RPMI7951 (cell line): ENCODE data around the gene SGCA. TPM values are rescaled to one million over a fixed set of nuclear protein-coding genes. Genes with fewer than 3 reads are reported as not detected.

Source experiments
- DNase-seq: peaks from one replicate; pipeline ENCODE4 v3.0.0-alpha.2; 2012; ENCODE audit warnings: low read depth
- total RNA-seq: library from RNA; depleted of rRNA; stranded (reverse); fragments of >200 nt; shearing (Covaris generic); gene quantifications from 2 replicates; pipeline ENCODE4 v1.2.3, GENCODE V29; 2014

Gene SGCA
- total RNA-seq, 1 experiment from 2014 or later: not detected

DNA sequence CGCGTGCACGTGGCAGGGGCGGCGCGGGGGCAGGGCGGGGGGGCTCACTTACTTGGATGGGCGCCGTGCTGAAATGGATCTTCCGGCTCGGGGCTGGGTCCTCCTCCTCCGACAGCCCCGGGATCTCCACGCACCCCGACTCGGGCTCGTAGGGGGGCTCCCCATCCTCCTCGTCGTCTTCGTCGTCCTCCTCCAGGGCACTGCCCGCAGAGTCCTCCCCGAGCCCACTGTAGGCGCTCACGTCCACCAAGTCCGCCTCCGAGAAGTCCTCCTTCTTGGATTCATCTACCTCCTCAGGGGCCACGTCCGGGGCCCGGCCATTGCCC lies 16.8 kb upstream of the SGCA start:
- no peak for DNase-seq

DNA sequence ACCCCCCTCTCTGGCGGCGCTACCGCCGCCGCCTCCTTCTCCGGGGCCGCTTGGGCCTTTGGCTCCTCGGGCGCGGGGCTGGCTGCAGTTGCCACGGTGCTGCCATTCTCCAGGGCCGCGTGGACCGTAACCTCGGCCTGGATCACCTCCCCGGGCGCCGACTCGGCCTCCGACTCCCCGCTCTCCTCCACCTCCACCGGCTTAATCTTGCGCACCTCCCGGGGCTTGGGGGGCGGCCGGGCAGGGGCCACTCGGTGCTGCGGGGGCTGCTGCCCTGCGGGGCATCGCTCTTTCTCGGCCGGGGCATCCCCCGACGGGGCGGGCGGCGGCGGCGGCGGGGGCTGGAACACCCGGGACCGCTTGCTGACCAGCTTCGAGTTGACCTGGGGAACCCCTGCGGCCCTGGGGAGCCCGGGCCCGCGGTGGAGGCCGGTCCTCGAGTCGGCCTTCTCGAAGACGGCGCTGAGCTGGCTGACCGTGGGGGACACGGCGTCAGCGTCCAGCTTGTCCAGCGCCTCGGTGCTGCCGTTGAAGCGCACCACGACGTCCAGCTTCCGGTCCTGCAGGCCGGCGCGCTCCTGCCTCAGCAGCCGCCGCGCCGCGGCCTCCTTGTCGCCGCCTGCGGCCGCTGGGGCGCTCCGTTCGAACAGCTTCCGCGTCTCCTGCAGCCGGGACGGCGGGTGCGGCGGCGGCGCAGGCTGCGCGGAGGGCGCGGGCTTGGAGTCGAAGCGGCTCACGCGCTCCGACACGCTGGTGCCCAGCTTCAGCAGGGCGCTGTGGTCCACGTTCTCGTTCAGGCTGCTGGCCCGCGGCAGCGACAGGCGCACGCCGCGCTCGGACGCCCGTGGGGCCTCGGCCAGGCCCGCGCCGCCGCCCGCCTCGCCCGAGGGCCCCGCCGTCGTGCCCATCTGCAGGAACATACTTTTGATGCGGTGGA lies 16.1 kb upstream of the SGCA start:
- DNase-seq: peak; percentile 68

DNA sequence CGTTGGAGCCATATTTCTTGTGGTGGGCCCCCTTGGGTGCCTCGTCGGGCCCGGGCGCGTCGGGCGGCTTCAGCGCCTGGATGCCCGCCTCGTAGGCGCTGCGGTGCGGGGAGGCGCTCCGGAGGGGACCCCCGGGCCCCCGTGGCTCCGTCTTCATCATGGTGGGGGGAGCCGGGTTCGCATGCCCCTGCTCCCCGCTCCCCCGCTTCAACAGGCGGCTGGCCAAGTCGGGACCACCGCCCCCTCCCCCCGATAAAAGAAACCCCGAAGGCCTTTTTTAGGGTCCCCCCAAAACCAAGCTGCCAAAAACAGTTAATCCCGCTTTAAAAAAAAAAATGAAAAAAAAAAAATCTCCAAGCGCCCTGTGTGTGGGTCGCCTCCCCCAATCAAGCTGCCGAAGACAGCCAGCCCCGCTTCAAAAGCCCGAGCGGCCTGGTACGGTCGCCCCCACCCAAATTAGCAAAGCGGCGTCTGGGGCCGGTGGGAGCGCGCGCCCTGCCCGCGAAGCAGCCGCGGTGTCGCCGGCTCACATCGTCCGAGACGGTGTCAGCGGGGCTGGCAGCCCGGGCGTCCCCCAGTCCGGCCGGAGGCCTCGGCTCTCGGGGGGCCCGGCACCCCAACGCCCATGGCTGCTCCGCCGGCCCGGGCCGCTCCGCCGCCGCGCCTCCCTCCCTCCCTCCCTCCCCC lies 15.3 kb upstream of the SGCA start, which contains the start of gene PPP1R9B:
PPP1R9B (minus strand) TSS at position 324 of the 687 bp plus-strand sequence; CDS start at position 160, 164 bp downstream.
- DNase-seq: no peak

DNA sequence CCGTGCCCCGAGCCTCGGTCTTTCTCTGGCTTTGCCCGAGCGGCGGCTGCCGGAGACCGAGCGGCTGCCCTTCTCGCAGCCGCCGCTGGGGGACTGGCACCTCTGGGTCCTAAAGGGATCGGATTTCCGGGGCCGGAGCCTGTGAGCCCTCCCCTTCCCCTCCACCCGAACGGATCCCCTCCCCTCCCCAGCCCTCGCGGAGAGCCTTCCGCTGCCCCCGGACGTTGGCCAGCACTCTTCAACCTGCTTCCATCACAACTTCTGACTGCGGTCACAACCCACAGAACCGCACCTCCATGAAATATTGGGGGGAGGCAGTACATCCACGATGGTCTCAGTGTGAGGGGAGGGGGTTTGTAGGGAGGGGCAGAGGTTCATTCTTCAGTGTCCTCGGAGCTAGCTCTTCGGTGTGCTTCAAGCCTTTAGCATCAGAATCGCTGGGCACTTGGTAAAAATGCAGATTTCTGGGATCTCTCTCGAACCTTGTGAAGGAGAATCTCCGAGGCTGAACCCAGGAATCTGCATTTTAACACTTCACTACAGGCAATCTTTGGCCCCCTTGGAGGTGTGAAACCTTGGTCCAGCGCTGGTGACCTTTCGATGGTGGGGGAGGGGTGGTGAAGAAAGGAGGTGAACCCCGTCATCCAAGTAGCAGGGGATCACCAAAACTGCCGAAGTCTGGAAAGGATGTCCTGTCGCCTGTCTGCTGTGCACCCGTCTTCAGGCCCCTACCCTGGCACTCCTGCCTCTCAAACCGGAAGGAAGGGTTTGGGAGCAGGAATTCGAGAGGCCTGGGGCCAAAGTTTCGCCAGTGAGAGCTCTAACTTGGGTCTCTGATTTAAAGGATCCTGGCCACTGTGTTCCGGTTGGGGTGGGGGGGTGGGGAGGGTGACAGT lies 14.5 kb upstream of the SGCA start:
- peak; percentile 88 for DNase-seq

DNA sequence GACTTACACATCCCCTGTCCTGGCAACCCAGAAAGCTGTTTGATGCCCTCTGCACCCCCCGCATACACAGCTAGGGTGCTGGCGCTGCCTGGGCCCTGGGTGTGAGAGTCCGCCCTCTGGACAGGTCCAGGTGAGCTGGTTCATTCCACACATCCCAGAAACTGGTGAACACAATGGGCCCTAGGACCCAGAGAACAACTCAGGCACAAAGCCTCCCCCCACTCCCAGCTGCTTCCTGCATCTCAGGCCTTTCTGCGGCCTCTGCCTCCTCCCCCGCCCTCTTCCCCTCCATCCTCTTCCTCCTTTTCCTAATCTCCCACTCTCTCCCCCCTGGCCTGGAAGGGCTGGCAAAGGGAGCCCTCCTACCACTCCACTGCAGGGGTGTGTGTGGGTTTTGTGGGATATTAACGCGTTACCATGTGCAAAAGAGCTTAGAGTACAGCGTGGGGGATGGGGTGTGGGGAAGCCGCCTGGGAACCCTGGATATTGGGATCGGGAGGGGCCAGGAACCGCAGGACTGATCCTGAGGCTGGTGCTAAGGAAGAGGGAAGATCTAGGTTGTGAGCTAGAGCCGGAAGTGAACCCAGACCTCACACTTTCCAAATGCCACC lies 13.8 kb upstream of the SGCA start:
- DNase-seq: peak; percentile 89

DNA sequence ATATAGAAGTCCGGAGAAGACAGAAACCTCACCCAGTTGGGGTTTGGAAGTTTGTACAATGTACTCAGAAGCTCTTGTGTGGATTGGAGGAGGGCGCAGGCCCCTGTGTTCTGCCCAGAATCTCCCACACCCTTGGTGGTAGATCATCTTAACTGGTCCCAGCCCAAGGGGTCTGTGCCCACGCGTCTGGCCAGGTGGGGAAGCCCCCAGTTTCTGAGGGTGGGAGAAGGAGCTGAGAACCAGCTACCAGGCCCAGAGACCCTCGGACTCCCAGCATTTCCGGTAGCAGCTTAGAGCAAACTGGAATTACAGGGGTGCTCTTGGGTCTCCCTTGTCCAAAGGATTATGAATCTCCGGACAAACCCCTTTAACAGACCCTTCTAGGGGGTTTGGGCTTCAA lies 13.1 kb upstream of the SGCA start:
- no peak for DNase-seq

DNA sequence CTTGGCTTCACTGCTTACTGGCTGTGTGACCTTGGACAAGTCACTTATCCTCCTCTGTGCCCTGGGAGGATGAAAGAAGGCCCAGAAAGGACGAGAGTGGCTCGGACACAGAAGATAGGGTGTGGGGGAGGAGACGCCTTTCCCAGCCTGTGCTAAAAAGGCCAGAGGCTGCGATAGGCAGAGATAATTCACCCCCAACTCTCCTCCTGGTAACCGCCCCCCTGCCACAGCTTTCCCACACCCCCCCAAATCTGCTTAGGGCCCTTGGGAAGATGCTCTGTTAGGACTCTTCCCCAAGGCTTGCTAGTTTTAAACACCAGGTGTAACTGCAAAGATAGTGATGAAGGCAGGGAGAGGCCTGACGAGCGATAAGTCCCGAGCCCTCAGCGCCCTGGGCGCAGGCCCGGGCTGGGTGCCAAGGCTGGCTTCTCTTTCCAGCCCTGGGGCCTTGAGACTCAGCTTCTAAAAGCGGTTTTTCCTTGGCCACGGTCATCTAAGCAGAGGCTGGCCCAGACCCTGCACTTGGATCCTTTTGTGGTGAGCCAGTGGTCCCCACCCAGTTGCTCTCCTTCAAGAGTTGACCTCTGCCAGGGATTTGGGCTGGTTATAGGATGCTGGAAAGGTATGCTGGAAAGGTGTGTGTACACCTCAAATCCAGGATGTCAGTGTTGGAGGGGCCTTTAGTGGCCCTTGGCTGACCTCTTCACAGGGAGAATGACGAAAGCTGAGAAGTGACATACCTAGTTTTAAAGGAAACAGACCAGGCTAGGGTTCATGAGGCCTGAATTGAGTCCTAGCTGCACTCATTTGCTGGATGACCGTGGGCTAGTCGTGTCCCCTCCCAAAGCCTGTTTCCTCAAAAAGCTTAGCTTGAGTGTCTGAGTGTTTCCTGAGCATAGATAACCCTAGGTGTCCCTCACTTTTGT lies 11.9 kb upstream of the SGCA start:
- peak; percentile 90 for DNase-seq

DNA sequence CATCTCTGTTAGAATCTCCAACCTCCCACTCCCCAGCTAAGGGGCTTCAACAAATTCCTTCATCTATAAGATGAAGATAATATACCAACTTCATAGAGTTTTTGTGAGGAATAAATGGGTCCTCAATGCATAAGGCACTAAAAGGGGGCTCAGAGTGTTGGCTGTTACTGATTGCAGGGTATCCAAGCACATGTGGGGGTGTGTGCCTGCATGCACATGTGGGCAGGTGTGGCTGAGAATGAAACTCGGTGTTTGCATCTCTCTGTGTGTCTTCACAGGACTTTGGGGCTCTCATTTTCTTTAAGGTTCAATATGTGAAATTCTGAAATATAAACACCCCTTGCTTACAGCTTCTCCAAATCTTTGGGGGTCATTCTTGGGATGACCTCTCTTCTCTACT lies 11.2 kb upstream of the SGCA start:
- no peak for DNase-seq

DNA sequence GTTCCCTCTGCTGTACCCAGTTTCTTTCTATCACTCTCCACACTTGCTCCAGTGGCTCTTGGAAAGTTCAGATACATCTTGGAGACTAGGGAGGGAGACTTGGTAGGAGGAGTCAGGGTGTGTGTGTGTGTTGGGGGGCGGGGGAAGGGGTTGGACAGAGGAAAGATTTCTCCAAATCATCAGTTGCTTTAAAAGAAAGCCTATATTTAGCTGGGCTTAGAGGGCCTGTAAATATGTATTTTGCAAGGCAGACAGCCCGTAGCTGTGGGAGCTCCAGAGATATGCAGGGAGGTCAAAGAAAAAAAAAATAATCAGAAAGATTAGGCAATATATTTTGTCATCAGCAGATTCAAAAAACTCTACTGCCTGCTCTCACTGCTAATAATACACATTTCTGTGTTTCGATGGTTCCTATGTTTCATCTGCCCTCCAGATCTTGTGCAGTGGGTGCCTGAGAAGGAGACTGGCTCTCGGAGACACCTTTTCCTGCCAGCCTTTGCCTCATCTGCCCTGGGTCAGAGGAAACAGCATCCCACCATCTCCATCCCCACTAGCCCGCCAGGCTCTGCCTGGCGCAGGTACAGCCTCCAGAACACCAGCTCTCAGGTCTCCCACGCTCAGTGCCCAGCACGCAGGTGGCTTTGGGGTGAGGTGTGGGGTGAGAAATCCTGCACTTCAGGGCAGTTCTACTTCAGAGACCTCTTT lies 10.5 kb upstream of the SGCA start:
- DNase-seq: no peak

DNA sequence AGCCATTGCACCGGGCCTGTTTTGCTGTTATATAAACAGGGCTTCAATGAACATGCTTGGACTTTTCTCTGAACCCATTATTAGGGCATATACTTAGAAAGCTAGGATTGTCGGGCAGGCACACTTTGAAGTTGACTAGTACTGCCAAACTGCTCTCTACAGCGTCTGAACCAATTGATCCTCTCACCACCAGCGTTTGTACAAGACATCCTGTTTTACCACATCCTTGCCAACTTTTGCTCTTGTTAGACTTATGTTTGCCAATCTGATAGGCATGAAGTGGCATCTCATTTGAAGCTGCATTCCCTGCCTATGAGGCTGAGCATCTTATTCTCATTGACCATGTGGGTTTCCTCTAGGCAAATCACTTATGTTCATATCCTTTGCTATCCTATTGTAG lies 7.9 kb upstream of the SGCA start:
- DNase-seq: no peak

DNA sequence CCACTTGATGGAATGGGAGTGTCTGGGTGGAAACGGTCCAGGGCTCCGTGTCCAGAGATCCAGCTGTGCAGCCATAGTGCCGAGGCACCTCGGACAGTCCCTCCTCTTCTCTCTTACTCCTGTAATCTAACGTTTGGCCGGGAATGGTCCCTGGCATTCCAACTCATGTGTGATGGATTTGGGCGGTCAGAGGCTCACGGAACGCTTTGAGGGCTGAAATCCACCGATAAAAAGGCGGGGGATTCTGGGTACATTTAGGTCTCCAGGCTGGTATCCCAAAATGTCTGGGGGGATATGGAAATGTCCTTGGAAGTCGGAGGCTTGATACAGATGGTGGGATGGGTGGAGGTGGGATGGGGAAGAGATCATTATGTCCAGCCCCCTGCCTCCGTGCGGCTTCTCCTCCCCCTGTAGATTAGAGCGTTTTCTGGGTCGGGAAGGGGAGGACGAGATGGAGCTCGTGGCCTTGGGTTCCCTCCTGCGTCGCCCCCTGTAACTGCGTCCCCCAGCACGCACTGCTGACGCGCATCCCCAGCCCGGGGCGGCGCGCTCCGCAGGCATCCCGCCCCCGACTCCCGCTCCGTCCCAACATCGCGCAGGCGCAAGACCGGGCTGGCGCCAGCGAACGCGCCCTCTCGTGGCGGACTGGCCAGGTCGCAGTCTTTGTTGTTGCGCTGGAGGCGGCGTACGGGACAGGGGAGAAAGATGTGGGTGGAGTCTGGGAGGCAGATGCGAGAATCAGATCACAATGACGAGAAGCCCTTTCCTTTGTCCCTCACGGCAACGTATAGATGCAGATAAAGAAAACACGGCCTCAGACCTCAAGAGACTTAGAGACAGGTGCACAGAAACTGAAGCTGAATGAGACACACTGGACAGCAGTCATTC lies 4.5 kb upstream of the SGCA start:
- DNase-seq: peak; percentile 82

DNA sequence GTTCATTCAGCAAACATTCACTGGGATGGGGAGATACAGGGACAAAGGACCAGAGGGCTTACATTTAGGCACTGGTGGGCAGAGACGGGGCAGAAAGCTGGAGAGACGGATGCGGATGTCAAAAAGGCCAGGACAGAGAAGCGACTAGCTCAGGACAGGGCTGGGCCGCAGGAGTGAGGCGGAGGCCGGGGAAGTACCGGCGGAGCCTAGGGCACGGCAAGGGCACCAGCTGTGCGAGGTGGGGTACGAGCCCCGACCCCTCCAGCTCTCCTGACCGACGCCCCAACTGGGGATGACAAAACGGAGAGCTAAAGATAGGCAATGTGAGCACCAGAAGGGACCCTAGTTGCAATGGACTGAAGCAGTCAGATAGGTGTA lies 3.9 kb upstream of the SGCA start:
- no peak for DNase-seq

DNA sequence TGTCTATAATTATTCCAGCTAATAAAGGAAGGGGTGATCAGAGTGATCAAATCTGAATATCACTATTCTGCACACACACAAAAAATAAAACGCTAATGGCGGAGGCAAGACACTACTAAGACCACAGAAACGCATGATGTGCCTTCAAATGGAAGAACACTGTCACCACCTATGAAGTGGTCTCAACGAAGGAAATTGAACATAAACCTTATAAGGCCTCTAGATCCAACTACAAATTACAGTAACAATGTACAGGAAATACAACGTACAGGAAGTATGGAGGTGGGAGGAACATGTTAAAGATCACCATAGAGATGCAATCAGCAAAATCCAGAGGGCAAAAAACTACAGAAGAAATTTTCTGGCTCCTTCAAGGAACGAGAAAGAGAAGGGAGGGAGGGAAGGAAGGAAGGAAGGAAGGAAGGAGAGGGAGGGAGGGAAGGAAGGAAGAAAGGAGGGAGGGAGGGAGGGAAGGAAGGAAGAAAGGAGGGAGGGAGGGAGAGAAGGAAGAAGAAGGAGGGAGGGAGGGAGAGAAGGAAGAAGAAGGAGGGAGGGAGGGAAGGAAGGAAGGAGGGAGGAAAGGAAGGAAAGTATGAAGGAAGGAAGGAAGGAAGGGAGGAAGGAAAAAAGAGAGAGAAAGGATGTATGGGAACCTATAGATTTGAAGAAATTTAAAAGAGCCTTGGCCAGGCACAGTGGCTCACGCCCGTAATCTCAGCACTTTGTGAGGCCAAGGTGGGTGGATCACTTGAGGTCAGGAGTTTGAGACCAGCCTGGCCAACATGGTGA lies 3.1 kb upstream of the SGCA start:
- DNase-seq: no peak

DNA sequence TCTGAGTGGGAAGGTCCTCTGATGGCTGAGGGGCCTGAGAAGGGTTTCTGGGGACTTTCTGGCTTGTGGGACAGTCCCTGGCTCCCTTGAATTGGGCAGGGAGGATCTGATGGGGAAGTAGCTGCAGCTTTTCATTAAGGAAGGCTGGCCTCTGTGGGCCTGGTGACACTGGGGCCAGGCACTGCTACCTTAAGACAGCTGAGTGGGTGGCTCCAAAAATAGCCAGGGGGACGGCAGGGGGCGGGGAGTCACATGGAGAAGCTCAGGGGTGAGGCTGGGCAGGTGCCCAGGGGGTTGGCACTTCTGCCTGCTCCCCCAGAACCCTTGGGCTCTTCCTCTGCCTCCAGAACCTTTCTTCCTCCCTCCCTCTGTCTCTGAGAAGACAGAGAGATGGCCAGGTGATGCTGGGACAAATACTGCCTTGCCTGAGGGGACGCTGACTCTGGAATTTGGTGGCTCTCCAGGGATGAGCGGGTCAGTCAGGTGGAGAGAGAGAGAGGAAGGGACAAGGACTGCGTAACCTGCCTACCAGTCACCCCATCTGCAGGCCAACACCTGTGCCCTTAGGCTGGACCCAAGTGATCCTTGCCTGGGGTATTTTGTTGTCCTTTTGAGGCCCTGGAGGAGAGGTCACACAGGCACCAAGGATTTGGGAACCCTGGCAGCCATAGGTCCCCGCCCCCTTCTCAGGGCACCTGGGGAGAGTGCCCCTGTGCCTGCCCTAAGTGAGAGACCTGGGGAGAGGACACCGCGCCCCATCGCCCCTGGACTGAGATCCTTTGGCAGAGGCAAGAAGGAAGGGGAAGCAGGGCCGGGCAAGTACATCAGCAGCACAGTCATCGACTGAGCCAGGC lies 1.7 kb upstream of the SGCA start:
- no peak for DNase-seq

DNA sequence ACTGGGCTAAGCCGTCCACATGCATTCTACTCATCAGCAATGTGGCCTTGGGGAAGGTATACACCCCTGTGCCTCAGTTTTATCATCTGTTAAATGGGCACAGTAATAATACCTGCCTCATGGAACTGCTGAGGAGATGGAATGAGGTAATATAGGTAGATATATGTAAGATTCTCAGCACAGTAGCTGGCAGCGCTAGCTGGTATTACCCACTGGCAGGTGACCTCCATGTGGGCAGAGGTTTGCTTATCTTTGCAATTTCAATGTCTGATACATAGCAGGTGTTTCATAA lies 1.2 kb upstream of the SGCA start:
- no peak for DNase-seq

DNA sequence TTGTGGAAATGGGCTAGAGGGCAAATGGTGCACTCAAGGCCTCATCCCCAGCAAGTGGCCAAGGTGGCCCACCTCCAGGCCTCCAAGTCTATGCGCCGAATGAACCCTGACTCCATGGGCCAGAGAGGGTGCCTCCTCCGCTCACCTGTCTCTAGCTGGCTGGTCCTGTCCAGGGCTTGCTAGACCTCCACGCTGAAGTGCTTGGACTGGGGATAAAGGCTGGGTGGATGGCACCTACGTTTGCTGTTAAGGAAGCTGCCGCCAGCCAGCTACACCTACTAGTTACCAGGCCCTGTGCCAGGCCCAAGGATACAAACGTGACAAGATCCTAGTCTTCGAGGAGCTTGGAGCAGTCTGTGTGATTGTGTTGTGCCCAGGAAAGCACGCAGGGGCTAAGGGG lies 739 bp upstream of the SGCA start:
- no peak for DNase-seq

DNA sequence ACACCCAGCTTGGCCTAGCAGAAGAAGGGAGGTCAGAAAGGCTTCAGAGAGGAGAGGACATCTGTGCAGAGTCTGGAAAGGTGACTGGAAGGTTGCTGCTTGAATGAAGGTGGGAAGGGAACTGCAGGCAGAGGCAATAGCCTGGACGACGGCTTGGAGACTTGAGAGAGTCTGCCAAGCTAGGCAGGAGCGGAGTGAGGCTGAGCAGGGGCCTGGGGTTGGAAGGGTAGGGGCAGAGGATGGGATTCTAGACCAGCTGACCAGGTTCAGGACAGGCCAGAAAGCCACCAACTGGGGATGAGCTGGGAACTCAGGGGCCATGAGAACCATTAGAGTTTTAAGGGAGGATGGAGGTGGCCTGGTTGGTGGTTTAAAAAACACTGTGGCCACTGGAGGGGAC lies 339 bp upstream of the SGCA start:
- DNase-seq: no peak
